Measurements from ENCODE around the gene CCDC88C. TPM values are rescaled to one million over a fixed set of nuclear protein-coding genes. Genes with fewer than 3 reads are reported as not detected.

CCDC88C gene
- total RNA-seq, 1 experiment from 2014 or later = 64.8 TPM

- TF ChIP-seq, protein P1, sequence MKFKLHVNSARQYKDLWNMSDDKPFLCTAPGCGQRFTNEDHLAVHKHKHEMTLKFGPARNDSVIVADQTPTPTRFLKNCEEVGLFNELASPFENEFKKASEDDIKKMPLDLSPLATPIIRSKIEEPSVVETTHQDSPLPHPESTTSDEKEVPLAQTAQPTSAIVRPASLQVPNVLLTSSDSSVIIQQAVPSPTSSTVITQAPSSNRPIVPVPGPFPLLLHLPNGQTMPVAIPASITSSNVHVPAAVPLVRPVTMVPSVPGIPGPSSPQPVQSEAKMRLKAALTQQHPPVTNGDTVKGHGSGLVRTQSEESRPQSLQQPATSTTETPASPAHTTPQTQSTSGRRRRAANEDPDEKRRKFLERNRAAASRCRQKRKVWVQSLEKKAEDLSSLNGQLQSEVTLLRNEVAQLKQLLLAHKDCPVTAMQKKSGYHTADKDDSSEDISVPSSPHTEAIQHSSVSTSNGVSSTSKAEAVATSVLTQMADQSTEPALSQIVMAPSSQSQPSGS (CRISPR knock-in tag; IDR thresholded peaks at IDR 0.05; ENCODE audit: borderline replicate concordance, low read depth) = no peak
- TF ChIP-seq MYBL2 (CRISPR knock-in tag; IDR thresholded peaks at IDR 0.05) (no peak), SP1 (CRISPR knock-in tag; conservative IDR thresholded peaks at IDR 0.05) (no peak), ZBTB21 (CRISPR knock-in tag; IDR thresholded peaks at IDR 0.05; ENCODE audit: borderline replicate concordance) (no peak), MXD4 (CRISPR knock-in tag; IDR thresholded peaks at IDR 0.05; ENCODE audit: borderline replicate concordance) (no peak), ZNF425 (CRISPR knock-in tag; conservative IDR thresholded peaks at IDR 0.05) (no peak), PRRX2 (CRISPR knock-in tag; IDR thresholded peaks at IDR 0.05) (no peak)
- TF ChIP-seq, protein P2, sequence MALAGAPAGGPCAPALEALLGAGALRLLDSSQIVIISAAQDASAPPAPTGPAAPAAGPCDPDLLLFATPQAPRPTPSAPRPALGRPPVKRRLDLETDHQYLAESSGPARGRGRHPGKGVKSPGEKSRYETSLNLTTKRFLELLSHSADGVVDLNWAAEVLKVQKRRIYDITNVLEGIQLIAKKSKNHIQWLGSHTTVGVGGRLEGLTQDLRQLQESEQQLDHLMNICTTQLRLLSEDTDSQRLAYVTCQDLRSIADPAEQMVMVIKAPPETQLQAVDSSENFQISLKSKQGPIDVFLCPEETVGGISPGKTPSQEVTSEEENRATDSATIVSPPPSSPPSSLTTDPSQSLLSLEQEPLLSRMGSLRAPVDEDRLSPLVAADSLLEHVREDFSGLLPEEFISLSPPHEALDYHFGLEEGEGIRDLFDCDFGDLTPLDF (CRISPR knock-in tag; IDR thresholded peaks at IDR 0.05) = no peak
- TF ChIP-seq, protein P3, sequence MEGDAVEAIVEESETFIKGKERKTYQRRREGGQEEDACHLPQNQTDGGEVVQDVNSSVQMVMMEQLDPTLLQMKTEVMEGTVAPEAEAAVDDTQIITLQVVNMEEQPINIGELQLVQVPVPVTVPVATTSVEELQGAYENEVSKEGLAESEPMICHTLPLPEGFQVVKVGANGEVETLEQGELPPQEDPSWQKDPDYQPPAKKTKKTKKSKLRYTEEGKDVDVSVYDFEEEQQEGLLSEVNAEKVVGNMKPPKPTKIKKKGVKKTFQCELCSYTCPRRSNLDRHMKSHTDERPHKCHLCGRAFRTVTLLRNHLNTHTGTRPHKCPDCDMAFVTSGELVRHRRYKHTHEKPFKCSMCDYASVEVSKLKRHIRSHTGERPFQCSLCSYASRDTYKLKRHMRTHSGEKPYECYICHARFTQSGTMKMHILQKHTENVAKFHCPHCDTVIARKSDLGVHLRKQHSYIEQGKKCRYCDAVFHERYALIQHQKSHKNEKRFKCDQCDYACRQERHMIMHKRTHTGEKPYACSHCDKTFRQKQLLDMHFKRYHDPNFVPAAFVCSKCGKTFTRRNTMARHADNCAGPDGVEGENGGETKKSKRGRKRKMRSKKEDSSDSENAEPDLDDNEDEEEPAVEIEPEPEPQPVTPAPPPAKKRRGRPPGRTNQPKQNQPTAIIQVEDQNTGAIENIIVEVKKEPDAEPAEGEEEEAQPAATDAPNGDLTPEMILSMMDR (IDR thresholded peaks at IDR 0.05) = no peak
These were observed 6.7 kb downstream of the CCDC88C start (continued) for GRCh38 chr14:91410771-91411536.

- Mint-ChIP-seq H3K36me3 (peaks cover 23% of the 10 kb centered on the region), H3K27me3 (ENCODE audit: low read depth) (no peaks in the 10 kb centered on the region), H3K4me1 (peaks cover 46% of the 10 kb centered on the region), H3K9me3 (no peaks in the 10 kb centered on the region), H3K27ac (no peak overlapping the region; the same call in 1 of the 2 replicates), H3K4me3 (no peak overlapping the region)
- POLR2A ChIA-PET = no interaction called here
- CTCF ChIA-PET = interaction anchor here (1.1 kb wide), 1 partner anchor 55 kb away, joined by 5 read pairs; no protein-coding TSS in a partner anchor
- no peak for DNase-seq (ENCODE audit: low spot score)
- ATAC-seq = no peak
- TF ChIP-seq ZBTB21 (CRISPR knock-in tag; IDR thresholded peaks at IDR 0.05; ENCODE audit: borderline replicate concordance) (no peak), MYBL2 (CRISPR knock-in tag; IDR thresholded peaks at IDR 0.05) (no peak), MLX (CRISPR knock-in tag; IDR thresholded peaks at IDR 0.05) (no peak), ZSCAN18 (CRISPR knock-in tag; IDR thresholded peaks at IDR 0.05) (no peak), JUN (CRISPR knock-in tag; IDR thresholded peaks at IDR 0.05) (no peak), ESRRA (CRISPR knock-in tag; IDR thresholded peaks at IDR 0.05; ENCODE audit: borderline replicate concordance) (no peak), GABPB1 (CRISPR knock-in tag; IDR thresholded peaks at IDR 0.05) (no peak), ZMAT4 (CRISPR knock-in tag; IDR thresholded peaks at IDR 0.05) (no peak), ZNF138 (CRISPR knock-in tag; conservative IDR thresholded peaks at IDR 0.05) (no peak), ZNF416 (CRISPR knock-in tag; IDR thresholded peaks at IDR 0.05) (no peak), ZNF512 (CRISPR knock-in tag; IDR thresholded peaks at IDR 0.05; ENCODE audit: borderline replicate concordance) (no peak), SMAD4 (CRISPR knock-in tag; IDR thresholded peaks at IDR 0.05) (no peak), TEAD4 (CRISPR knock-in tag; IDR thresholded peaks at IDR 0.05) (no peak), RORB (CRISPR knock-in tag; IDR thresholded peaks at IDR 0.05) (no peak)
- TF ChIP-seq, protein P4, sequence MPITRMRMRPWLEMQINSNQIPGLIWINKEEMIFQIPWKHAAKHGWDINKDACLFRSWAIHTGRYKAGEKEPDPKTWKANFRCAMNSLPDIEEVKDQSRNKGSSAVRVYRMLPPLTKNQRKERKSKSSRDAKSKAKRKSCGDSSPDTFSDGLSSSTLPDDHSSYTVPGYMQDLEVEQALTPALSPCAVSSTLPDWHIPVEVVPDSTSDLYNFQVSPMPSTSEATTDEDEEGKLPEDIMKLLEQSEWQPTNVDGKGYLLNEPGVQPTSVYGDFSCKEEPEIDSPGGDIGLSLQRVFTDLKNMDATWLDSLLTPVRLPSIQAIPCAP (CRISPR knock-in tag; IDR thresholded peaks at IDR 0.05) = no peak
These were observed 7.5 kb downstream of the CCDC88C start for GRCh38 chr14:91409928-91410718.
